Endothelial cell of umbilical vein (primary cell): ENCODE results near the gene GSN. TPM values are rescaled to one million over a fixed set of nuclear protein-coding genes. Genes with fewer than 3 reads are reported as not detected.

Experiments used
- BruUV-seq: library from RNA; stranded (reverse); fragments of 400-500 nt; replicated peaks from 2 replicates; lab custom pipeline; 2021; lab: Mats Ljungman, UMichigan
- CTCF ChIA-PET: fragments of 300-600, 350-600 bp; sonication (Branson Sonifier 250); formaldehyde crosslinking; loops from one replicate; lab custom pipeline; 2021; ENCODE audit warnings: antibody characterized with exemption, inconsistent platforms; lab: Charles Lee
- POLR2A ChIA-PET: fragments of 300-600, 350-600 bp; sonication (Branson Sonifier 250); formaldehyde crosslinking; loops from one replicate; lab custom pipeline; 2021; ENCODE audit warnings: antibody characterized with exemption, inconsistent platforms; lab: Charles Lee
- DNase-seq: peaks from one replicate; pipeline ENCODE4 v3.0.0-alpha.2; 2011; ENCODE audit warnings: low read depth, low spot score
- FAIRE-seq: peaks from 2 replicates; lab custom pipeline; 2011; peaks lifted over from hg19 to GRCh38; lab: Jason Lieb, UNC
- H2AFZ ChIP-seq: 2 replicates; pipeline ENCODE4 v1.6.0; 2012; ENCODE audit warnings: low read depth, low read length, control low read depth, inconsistent platforms
- H3K27ac ChIP-seq: 2 replicates; pipeline ENCODE4 v1.5.1; 2011; ENCODE audit warnings: low read depth, mild to moderate bottlenecking, control low read depth, low read length, moderate library complexity; ENCODE audit not compliant: insufficient read depth
- H3K27me3 ChIP-seq, 2 experiments: 2 replicates each; pipeline versions ENCODE4 v1.6.0 to v1.6.1; 2011; ENCODE audit warnings: low read length in 2 of 2, mixed read lengths in 1 of 2; ENCODE audit not compliant: control insufficient read depth in 2 of 2, insufficient read depth in 2 of 2
- H3K36me3 ChIP-seq, 2 experiments: 2 replicates in 1 of 2; 3 replicates in 1 of 2; pipeline ENCODE4 v1.5.1; 2011; ENCODE audit warnings: low read length in 2 of 2, mild to moderate bottlenecking in 1 of 2, moderate library complexity in 1 of 2; ENCODE audit not compliant: control insufficient read depth in 2 of 2, insufficient read depth in 2 of 2; ENCODE audit errors: extremely low read depth in 1 of 2
- H3K4me1 ChIP-seq: 3 replicates; pipeline ENCODE4 v1.5.1; 2011; ENCODE audit warnings: mild to moderate bottlenecking, low read length; ENCODE audit not compliant: control insufficient read depth, insufficient read depth; ENCODE audit errors: extremely low read depth
- H3K4me2 ChIP-seq: 2 replicates; pipeline ENCODE4 v1.6.1; 2011; ENCODE audit warnings: low read length, control low read depth, mixed read lengths; ENCODE audit not compliant: insufficient read depth
- H3K4me3 ChIP-seq, 3 experiments: fragments of 200-600 bp in 1 of 3; sonication (generic), shearing (Covaris generic) in 1 of 3; replicated peaks in 1 of 3; 2 replicates each; pipeline ENCODE4 v1.5.1; 2011 to 2016; ENCODE audit warnings: control low read depth in 3 of 3, low read length in 3 of 3, mild to moderate bottlenecking in 2 of 3, inconsistent platforms in 1 of 3, low read depth in 1 of 3, moderate library complexity in 1 of 3; ENCODE audit not compliant: insufficient read depth in 1 of 3
- H3K79me2 ChIP-seq: 2 replicates; pipeline ENCODE4 v1.6.0; 2012; ENCODE audit warnings: low read length, inconsistent platforms; ENCODE audit not compliant: control insufficient read depth, insufficient read depth
- H3K9ac ChIP-seq: replicated peaks from 2 replicates; pipeline ENCODE3; 2011; ENCODE audit warnings: low read length, control low read depth; ENCODE audit not compliant: insufficient read depth; ENCODE audit errors: extremely low read depth
- H3K9me1 ChIP-seq: replicated peaks from 3 replicates; pipeline ENCODE4 v1.6.0; 2011; ENCODE audit warnings: mild to moderate bottlenecking, low read length; ENCODE audit not compliant: control insufficient read depth, insufficient read depth; ENCODE audit errors: extremely low read depth
- H3K9me3 ChIP-seq: replicated peaks from 2 replicates; pipeline ENCODE4 v1.5.1; 2012; ENCODE audit warnings: low read length, inconsistent platforms; ENCODE audit not compliant: control insufficient read depth, insufficient read depth
- H4K20me1 ChIP-seq: replicated peaks from 2 replicates; pipeline ENCODE3; 2011; ENCODE audit warnings: mild to moderate bottlenecking, low read length; ENCODE audit not compliant: control insufficient read depth, insufficient read depth; ENCODE audit errors: extremely low read depth
- EZH2 ChIP-seq: IDR thresholded peaks from 2 replicates; pipeline ENCODE4 v1.6.1; 2012; ENCODE audit warnings: borderline replicate concordance, low read depth, mild to moderate bottlenecking, moderate library complexity, low read length, inconsistent platforms; ENCODE audit not compliant: severe bottlenecking
- GATA2 ChIP-seq: IDR thresholded peaks from 2 replicates; pipeline ENCODE4 v1.7.0; 2011; ENCODE audit warnings: low read depth, mild to moderate bottlenecking, moderate library complexity, mixed read lengths, low read length; ENCODE audit not compliant: insufficient read length, insufficient read depth
- JUN ChIP-seq: IDR thresholded peaks from 2 replicates; pipeline ENCODE4 v1.6.1; 2011; ENCODE audit warnings: borderline replicate concordance, low read depth; ENCODE audit not compliant: insufficient read length, insufficient read depth
- POLR2AphosphoS5 ChIP-seq: IDR thresholded peaks from 2 replicates; pipeline ENCODE4 v1.6.1; 2012; ENCODE audit warnings: low read depth, mild to moderate bottlenecking, control low read depth, low read length, moderate library complexity; ENCODE audit not compliant: insufficient read depth
- dilution Hi-C: fragments of 300-500 bp; cut with MboI; formaldehyde crosslinking; loops from one replicate; pipeline ENCODE4 v1.15.0; 2019; ENCODE audit warnings: low sequenced_read_pairs; ENCODE audit not compliant: extremely low pct_ligation_motif_present
- intact Hi-C: fragments of 100-400 bp; cut with micrococcal nuclease; formaldehyde crosslinking; loops from one replicate; pipeline ENCODE4 v1.10.0; 2022
- polyA plus RNA-seq, 4 experiments: library from polyadenylated mRNA; depleted of rRNA in 3 of 4; stranded (reverse) in 3 of 4; unstranded in 1 of 4; fragments of >200 nt; gene quantifications; 2 replicates each; pipeline versions ENCODE4 v1.2.1 to v1.2.3, GENCODE V29; 2011 to 2012; ENCODE audit warnings: missing spikeins in 1 of 4
- total RNA-seq: library from RNA; stranded (reverse); gene quantifications from 2 replicates; pipeline ENCODE4 v1.2.3, GENCODE V29; 2021
- TF ChIP-seq, protein P1 (sequence below): IDR thresholded peaks from 2 replicates; pipeline ENCODE4 v1.6.1; 2011; ENCODE audit not compliant: insufficient read depth, insufficient read length

Gene GSN
- total and polyA plus RNA-seq, 2 donors (not counting 3 experiments of a cell fraction or from before 2014, with no cell fraction given): 130 to 232 TPM

DNA sequence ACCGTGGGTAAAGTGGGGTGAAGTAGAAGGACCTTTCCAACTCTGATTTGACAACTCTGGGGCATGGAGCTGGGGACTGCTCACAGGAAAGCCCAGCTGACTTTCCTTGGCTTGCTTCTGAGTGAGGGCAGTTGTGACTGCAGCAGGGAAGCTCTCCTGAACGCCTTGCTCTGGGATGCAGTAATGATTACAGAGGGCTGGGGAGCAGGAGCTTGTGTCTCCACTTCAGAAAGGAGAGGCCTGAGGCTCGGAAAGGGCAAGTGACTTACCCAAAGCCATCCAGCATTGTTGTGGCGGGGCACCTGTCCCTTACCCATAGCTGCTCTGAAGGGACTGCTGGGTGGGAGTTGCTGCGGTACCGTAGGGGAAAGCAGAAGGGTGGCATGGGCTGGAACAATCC, 41.2 kb downstream of the GSN start:
- TF ChIP-seq, protein P1, sequence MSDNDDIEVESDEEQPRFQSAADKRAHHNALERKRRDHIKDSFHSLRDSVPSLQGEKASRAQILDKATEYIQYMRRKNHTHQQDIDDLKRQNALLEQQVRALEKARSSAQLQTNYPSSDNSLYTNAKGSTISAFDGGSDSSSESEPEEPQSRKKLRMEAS: no peak
- TF ChIP-seq POLR2AphosphoS5 (no peak), EZH2 (no peak), GATA2 (no peak), JUN (no peak)
- no peak for FAIRE-seq
- no peaks in the 10 kb centered on the region for H4K20me1 ChIP-seq
- no peak overlapping the region for H3K9ac ChIP-seq
- H3K4me1 ChIP-seq: no peaks in the 10 kb centered on the region
- no peak for DNase-seq
- H2AFZ ChIP-seq: no peak overlapping the region
- dilution Hi-C loops: no loop called here
- H3K4me3 ChIP-seq: no peak overlapping the region
- CTCF ChIA-PET: interaction anchor here (0.8 to 2.2 kb wide), 5 partner anchors 10 to 95 kb away, joined by 3 to 8 read pairs (median 5); no protein-coding TSS in a partner anchor
- intact Hi-C loops: no loop called here
- no peaks in the 10 kb centered on the region for H3K27me3 ChIP-seq
- H3K36me3 ChIP-seq: peaks cover 13 to 37% of the 10 kb centered on the region in 2 experiments
- no peaks in the 10 kb centered on the region for H3K9me3 ChIP-seq
- H3K79me2 ChIP-seq: no peaks in the 10 kb centered on the region
- no peaks in the 10 kb centered on the region for H3K9me1 ChIP-seq
- POLR2A ChIA-PET: no interaction called here
- no peak overlapping the region for H3K27ac ChIP-seq
- no TSS peak for BruUV-seq
- no peak overlapping the region for H3K4me2 ChIP-seq

DNA sequence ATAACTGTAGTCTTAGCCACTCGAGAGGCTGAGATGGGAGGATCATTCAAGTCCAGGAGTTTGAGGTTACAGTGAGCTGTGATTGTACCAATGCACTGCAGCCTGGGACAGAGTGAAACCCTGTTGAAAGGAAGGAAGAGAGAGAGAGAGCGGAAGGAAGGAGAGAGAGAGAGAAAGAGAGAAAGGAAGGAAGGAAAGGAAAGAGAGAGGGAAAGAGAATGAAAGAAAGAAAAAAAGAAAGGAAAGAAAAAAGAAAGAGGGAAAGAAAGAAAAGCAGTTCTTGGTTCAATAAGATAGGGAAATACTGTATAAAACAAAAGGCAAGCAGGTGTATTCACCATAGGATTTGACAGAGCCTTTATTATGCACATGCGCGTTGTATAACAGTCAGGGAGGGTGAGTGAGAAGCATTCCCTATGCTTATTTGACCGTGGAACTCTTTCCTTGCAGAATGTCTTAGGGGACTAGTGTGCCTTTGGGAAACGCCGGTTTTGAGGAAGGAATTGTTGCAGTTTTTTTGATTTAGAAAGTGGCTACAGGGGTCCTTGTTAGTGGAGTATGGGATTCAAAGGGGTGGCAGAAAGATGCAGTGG, 42.0 kb downstream of the GSN start:
- Histone ChIP-seq H3K27me3 (no peaks in the 10 kb centered on the region), H3K9me3 (no peaks in the 10 kb centered on the region), H3K4me3 (no peak overlapping the region), H3K4me1 (no peaks in the 10 kb centered on the region), H3K79me2 (no peaks in the 10 kb centered on the region), H3K36me3 (peaks cover 13 to 31% of the 10 kb centered on the region in 2 experiments), H2AFZ (no peak overlapping the region), H3K9ac (no peak overlapping the region), H3K27ac (no peak overlapping the region), H3K4me2 (no peak overlapping the region), H4K20me1 (no peaks in the 10 kb centered on the region), H3K9me1 (no peaks in the 10 kb centered on the region)
- no peak for DNase-seq
- CTCF ChIA-PET: interaction anchor here (0.8 to 2.2 kb wide), 5 partner anchors 10 to 96 kb away, joined by 3 to 8 read pairs (median 5); no protein-coding TSS in a partner anchor
- intact Hi-C loops: no loop called here
- TF ChIP-seq EZH2: no peak
- no peak for FAIRE-seq
- POLR2A ChIA-PET: no interaction called here
- no TSS peak for BruUV-seq
- dilution Hi-C loops: no loop called here
